Smooth muscle cell (in vitro differentiated cells): ENCODE results near the gene CFAP58. TPM values are rescaled to one million over a fixed set of nuclear protein-coding genes. Genes with fewer than 3 reads are reported as not detected.
A peak's percentile ranks its signal among the peaks of the same experiment; 100 is the strongest.

Source experiments
- DNase-seq: peaks from one replicate; lab custom pipeline; 2025; ENCODE audit not compliant: unreplicated experiment; lab: John Stamatoyannopoulos, UW
- H2AFZ ChIP-seq: fragments of 200-600 bp; sonication (generic); 2 replicates; pipeline ENCODE4 v1.6.0; 2016; ENCODE audit warnings: antibody characterized with exemption, low read depth, mild to moderate bottlenecking
- H3F3A ChIP-seq: fragments of 200-600 bp; sonication (generic); 2 replicates; pipeline ENCODE4 v1.6.0; 2017; ENCODE audit warnings: antibody characterized with exemption, low read depth
- H3K27ac ChIP-seq: fragments of 200-600 bp; sonication (generic); 2 replicates; pipeline ENCODE4 v1.5.1; 2016; ENCODE audit warnings: low read depth, mild to moderate bottlenecking
- H3K27me3 ChIP-seq: fragments of 200-600 bp; sonication (generic); 2 replicates; pipeline ENCODE4 v1.6.1; 2016; ENCODE audit warnings: low read depth, mild to moderate bottlenecking
- H3K36me3 ChIP-seq: fragments of 200-600 bp; sonication (generic); 2 replicates; pipeline ENCODE4 v1.5.1; 2016; ENCODE audit warnings: low read depth
- H3K4me1 ChIP-seq: fragments of 200-600 bp; sonication (generic); 2 replicates; pipeline ENCODE4 v1.5.1; 2016; ENCODE audit warnings: low read depth
- H3K4me2 ChIP-seq: fragments of 200-600 bp; sonication (generic); 2 replicates; pipeline ENCODE4 v1.6.0; 2016; ENCODE audit warnings: mild to moderate bottlenecking
- H3K4me3 ChIP-seq: fragments of 200-600 bp; sonication (generic); 2 replicates; pipeline ENCODE4 v1.5.1; 2016; ENCODE audit warnings: mild to moderate bottlenecking
- H3K79me2 ChIP-seq: fragments of 200-600 bp; sonication (generic); 2 replicates; pipeline ENCODE4 v1.6.0; 2016; ENCODE audit warnings: low read depth, mild to moderate bottlenecking
- H3K9ac ChIP-seq: fragments of 200-600 bp; sonication (generic); 2 replicates; pipeline ENCODE4 v1.6.0; 2016; ENCODE audit warnings: low read depth
- H3K9me3 ChIP-seq: fragments of 200-600 bp; sonication (generic); replicated peaks from 2 replicates; pipeline ENCODE4 v1.5.1; 2016; ENCODE audit warnings: low read depth
- H4K20me1 ChIP-seq: fragments of 200-600 bp; sonication (generic); 2 replicates; pipeline ENCODE4 v1.6.0; 2016; ENCODE audit warnings: low read depth
- WGBS: methylation state at CpG from one replicate; pipeline ENCODE4 v1.1.7; 2016; ENCODE audit warnings: low lambda C conversion rate; 5-methylcytosine and 5-hydroxymethylcytosine counted together
- polyA plus RNA-seq: library from polyadenylated mRNA; unstranded; fragments of >200 nt; fragmentation: Nextera tagmentation; extraction: Ambion mirVana; gene quantifications from 2 replicates; pipeline ENCODE4 v1.2.1, GENCODE V29; 2016
- total RNA-seq: library from RNA; depleted of rRNA; stranded (reverse); fragments of >200 nt; gene quantifications from 2 replicates; pipeline ENCODE4 v1.2.3, GENCODE V29; 2014
- TF ChIP-seq, protein P1 (sequence below): fragments of 200-600 bp; sonication (generic); IDR thresholded peaks from 2 replicates; pipeline ENCODE4 v1.5.1; 2017; ENCODE audit warnings: borderline replicate concordance, mild to moderate bottlenecking, antibody characterized with exemption; ENCODE audit not compliant: insufficient read depth, poor library complexity, severe bottlenecking

The CFAP58 gene
- total and polyA plus RNA-seq, 2 experiments from 2014 or later, result 0.39 to 0.54 TPM

DNA sequence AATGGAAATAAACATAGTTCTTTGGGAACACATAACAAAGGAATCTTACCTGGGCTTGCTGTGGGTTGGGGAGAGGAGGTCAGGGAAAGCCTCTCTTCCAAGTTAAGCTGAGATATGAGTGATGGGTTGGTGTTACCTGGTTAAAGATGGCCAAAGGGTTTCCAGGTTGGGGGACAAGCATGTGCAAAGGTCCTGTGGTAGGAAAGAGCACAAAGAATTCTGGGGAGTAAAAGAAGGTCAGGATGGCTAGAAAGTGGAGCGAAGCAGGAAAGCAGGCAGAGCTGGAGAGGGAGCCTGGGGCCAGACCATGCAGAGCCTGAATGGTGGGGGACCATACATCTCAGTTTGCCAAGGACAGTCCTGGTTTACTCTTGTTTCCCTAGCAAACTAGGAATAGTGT lies 133.2 kb downstream of the CFAP58 start:
- DNase-seq, result no peak
- Histone ChIP-seq H3K36me3 (no peaks in the 10 kb centered on the region), H2AFZ (no peak overlapping the region), H3K4me2 (no peak overlapping the region), H3F3A (no peaks in the 10 kb centered on the region), H3K79me2 (no peaks in the 10 kb centered on the region), H3K4me3 (no peak overlapping the region), H3K9me3 (no peaks in the 10 kb centered on the region), H3K4me1 (peaks cover 9% of the 10 kb centered on the region), H3K27me3 (peaks cover 3% of the 10 kb centered on the region), H3K9ac (no peak overlapping the region), H4K20me1 (no peaks in the 10 kb centered on the region), H3K27ac (no peak overlapping the region)
- 88% methylated on average over 1 of the region's 1 CpG for WGBS
- TF ChIP-seq, protein P1, sequence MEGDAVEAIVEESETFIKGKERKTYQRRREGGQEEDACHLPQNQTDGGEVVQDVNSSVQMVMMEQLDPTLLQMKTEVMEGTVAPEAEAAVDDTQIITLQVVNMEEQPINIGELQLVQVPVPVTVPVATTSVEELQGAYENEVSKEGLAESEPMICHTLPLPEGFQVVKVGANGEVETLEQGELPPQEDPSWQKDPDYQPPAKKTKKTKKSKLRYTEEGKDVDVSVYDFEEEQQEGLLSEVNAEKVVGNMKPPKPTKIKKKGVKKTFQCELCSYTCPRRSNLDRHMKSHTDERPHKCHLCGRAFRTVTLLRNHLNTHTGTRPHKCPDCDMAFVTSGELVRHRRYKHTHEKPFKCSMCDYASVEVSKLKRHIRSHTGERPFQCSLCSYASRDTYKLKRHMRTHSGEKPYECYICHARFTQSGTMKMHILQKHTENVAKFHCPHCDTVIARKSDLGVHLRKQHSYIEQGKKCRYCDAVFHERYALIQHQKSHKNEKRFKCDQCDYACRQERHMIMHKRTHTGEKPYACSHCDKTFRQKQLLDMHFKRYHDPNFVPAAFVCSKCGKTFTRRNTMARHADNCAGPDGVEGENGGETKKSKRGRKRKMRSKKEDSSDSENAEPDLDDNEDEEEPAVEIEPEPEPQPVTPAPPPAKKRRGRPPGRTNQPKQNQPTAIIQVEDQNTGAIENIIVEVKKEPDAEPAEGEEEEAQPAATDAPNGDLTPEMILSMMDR, result no peak

DNA sequence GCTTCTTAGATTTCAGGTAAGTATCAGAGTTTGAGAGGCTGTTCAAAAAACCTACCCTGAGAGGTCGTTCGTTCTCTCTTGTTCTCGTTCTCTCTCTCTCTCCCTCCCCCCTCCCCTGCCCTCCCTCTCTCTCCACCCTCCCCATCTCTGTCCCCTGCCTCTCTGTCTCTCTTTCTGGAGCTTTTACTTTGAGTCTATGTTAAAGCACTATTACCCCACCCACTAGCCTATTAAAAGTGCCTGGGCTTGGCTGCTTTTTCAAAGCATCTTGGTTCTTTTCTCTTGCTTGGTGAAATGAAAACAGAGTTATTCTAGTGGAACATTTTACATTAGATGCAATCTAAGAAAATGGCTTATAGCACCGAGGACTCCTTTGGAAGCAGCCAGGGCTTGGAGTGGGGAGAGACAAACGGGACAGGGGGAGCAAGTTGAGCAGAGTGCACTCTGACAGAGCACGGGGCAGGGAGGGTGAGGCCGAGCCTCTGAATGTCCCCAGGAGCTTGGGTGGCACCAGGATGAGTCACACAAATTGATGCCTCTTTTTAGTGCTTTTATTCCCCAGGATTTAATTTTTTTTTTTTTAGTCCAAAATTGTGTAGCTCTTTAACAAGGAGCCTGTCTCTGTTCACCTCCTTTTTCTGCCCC lies 134.3 kb downstream of the CFAP58 start:
- H3K4me1 ChIP-seq, result peaks cover 9% of the 10 kb centered on the region
- DNase-seq, result no peak
- H2AFZ ChIP-seq, result no peak overlapping the region
- H3K4me3 ChIP-seq, result no peak overlapping the region
- H3K4me2 ChIP-seq, result no peak overlapping the region
- no peaks in the 10 kb centered on the region for H3K27me3 ChIP-seq
- H3K79me2 ChIP-seq, result no peaks in the 10 kb centered on the region
- no peak overlapping the region for H3K27ac ChIP-seq
- H4K20me1 ChIP-seq, result no peaks in the 10 kb centered on the region
- H3K9me3 ChIP-seq, result no peaks in the 10 kb centered on the region
- peaks cover 4% of the 10 kb centered on the region for H3F3A ChIP-seq
- 65% methylated on average over 6 of the region's 7 CpGs for WGBS
- H3K36me3 ChIP-seq, result no peaks in the 10 kb centered on the region
- H3K9ac ChIP-seq, result no peak overlapping the region
- TF ChIP-seq, protein P1, result no peak

DNA sequence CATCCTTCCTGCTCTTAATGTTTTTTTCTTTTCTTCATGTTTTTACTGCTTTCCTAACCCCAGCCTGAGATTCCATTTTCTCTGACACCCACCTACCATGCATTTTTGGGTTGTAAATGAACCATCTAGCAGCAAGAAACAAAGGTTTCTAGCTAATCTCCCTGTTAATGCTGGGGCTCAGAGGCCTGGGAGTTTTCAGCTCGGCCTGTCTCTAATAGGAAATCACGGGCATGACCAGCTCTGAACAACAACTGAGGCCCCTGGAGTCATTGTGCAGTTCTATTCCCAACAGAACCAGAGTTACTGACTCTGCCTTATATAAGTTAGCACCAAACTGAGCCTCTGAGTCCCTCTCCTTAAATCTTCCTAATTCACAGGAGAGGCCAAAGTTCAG lies 134.8 kb downstream of the CFAP58 start:
- Histone ChIP-seq H3K36me3 (no peaks in the 10 kb centered on the region), H3K4me2 (no peak overlapping the region), H3K27ac (no peak overlapping the region), H3K4me3 (no peak overlapping the region), H3K79me2 (no peaks in the 10 kb centered on the region), H3F3A (peaks cover 4% of the 10 kb centered on the region), H3K9me3 (no peaks in the 10 kb centered on the region), H4K20me1 (no peaks in the 10 kb centered on the region), H3K9ac (no peak overlapping the region), H3K4me1 (peaks cover 9% of the 10 kb centered on the region), H3K27me3 (no peaks in the 10 kb centered on the region), H2AFZ (no peak overlapping the region)
- WGBS, result 38% methylated on average over 2 of the region's 2 CpGs
- no peak for DNase-seq
- TF ChIP-seq, protein P1, result no peak

DNA sequence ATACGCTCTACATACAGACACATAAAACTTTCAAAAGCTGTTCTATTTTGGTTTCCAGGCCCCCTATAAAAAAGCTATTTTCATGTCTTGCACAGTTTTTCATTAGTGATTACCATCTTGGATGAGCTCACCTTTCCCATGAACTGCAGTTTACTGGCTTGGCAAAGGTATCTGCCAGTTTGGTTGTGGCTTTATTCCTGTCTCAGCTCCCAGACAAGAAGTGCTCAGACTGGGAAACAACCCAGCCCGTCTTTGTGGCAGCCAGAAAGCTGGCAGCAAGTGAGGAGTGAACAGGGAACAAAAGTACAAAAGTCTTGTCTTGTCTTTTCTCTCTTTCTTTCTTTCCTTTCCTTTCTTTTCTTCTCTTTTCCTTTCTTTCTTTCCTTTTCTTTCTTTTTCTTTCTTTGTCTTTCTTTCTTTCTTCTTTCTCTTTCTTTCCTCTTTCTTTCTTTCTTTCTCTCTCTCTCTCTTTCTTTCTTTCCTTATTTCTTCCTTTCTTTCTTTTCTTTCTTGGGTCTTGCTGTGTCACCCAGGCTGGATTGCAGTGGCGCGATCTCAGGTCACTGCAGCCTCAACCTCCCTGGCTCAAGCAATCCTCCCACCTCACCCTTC lies 138.8 kb downstream of the CFAP58 start:
- H3K9ac ChIP-seq, result no peak overlapping the region
- H2AFZ ChIP-seq, result peak overlapping the region; percentile 12
- TF ChIP-seq, protein P1, result no peak
- no peaks in the 10 kb centered on the region for H3K27me3 ChIP-seq
- H3F3A ChIP-seq, result peaks cover 4% of the 10 kb centered on the region
- H3K4me1 ChIP-seq, result peaks cover 8% of the 10 kb centered on the region
- no peaks in the 10 kb centered on the region for H4K20me1 ChIP-seq
- H3K4me3 ChIP-seq, result no peak overlapping the region
- DNase-seq, result no peak
- H3K36me3 ChIP-seq, result no peaks in the 10 kb centered on the region
- 88% methylated on average over 4 of the region's 4 CpGs for WGBS
- H3K9me3 ChIP-seq, result no peaks in the 10 kb centered on the region
- no peak overlapping the region for H3K27ac ChIP-seq
- no peaks in the 10 kb centered on the region for H3K79me2 ChIP-seq
- H3K4me2 ChIP-seq, result no peak overlapping the region
